GM12878 (cell line): ENCODE results near the gene MRPS5. TPM values are rescaled to one million over a fixed set of nuclear protein-coding genes. Genes with fewer than 3 reads are reported as not detected.

Source experiments
- ATAC-seq: fragments of 200-7000 bp; cut with Tn5 transposase; 3 replicates; pipeline ENCODE4 v1.9.1; 2020; ENCODE audit warnings: mild to moderate bottlenecking, moderate library complexity
- BruUV-seq: library from RNA; stranded (reverse); fragments of 400-500 nt; replicated peaks from 2 replicates; lab custom pipeline; 2021; lab: Mats Ljungman, UMichigan
- CTCF ChIA-PET: fragments of 300-600 bp; sonication (Branson Sonifier 250); formaldehyde crosslinking; extraction: SDS; loops from one replicate; lab custom pipeline; 2021; ENCODE audit warnings: inconsistent platforms; lab: Yijun Ruan, JAX
- POLR2A ChIA-PET: fragments of 350-600 bp; formaldehyde crosslinking; extraction: SDS; loops from one replicate; lab custom pipeline; 2021; ENCODE audit warnings: inconsistent platforms; lab: Charles Lee
- RAD21 ChIA-PET: fragments of 300-600 bp; sonication (Branson Sonifier 250); formaldehyde crosslinking; loops from one replicate; lab custom pipeline; 2023; ENCODE audit warnings: antibody characterized with exemption; ENCODE audit not compliant: unreplicated experiment; lab: Charles Lee
- SMC1A ChIA-PET: fragments of 300-600 bp; sonication (Branson Sonifier 250); formaldehyde crosslinking; loops from one replicate; lab custom pipeline; 2023; ENCODE audit not compliant: unreplicated experiment, uncharacterized antibody; lab: Charles Lee
- DNase-seq: peaks from one replicate; pipeline ENCODE4 v3.0.0-alpha.2; 2011; ENCODE audit warnings: low read depth, low spot score
- FAIRE-seq: peaks from 3 replicates; lab custom pipeline; 2011; peaks lifted over from hg19 to GRCh38; lab: Jason Lieb, UNC
- H2AFZ ChIP-seq: 2 replicates; pipeline ENCODE4 v1.6.0; 2011; ENCODE audit warnings: low read depth, low read length, control low read depth; ENCODE audit not compliant: control insufficient read depth
- H3K27ac ChIP-seq: 2 replicates; pipeline ENCODE4 v1.5.1; 2011; ENCODE audit warnings: control low read depth; ENCODE audit not compliant: control insufficient read depth, insufficient read depth
- H3K27me3 ChIP-seq, 2 experiments: replicated peaks in 1 of 2; 2 replicates each; pipeline versions ENCODE4 v1.6.0 to v1.6.1; 2011; ENCODE audit warnings: low read length in 1 of 2; ENCODE audit not compliant: control insufficient read depth in 2 of 2, insufficient read depth in 2 of 2
- H3K36me3 ChIP-seq, 2 experiments: 2 replicates each; pipeline ENCODE4 v1.5.1; 2011; ENCODE audit warnings: low read length in 1 of 2; ENCODE audit not compliant: control insufficient read depth in 2 of 2, insufficient read depth in 2 of 2
- H3K4me1 ChIP-seq: 2 replicates; pipeline ENCODE4 v1.6.1; 2011; ENCODE audit warnings: mild to moderate bottlenecking, low read length, moderate library complexity, mixed read lengths; ENCODE audit not compliant: control insufficient read depth, insufficient read depth
- H3K4me2 ChIP-seq: 2 replicates; pipeline ENCODE4 v1.6.0; 2011; ENCODE audit warnings: control low read depth; ENCODE audit not compliant: control insufficient read depth, insufficient read depth
- H3K4me3 ChIP-seq: fragments of 200-600 bp; sonication (generic); 2 replicates; pipeline ENCODE4 v1.5.1; 2016
- H3K79me2 ChIP-seq: 2 replicates; pipeline ENCODE4 v1.6.0; 2011; ENCODE audit warnings: low read length; ENCODE audit not compliant: control insufficient read depth, insufficient read depth
- H3K9ac ChIP-seq: 2 replicates; pipeline ENCODE4 v1.8.0; 2011; ENCODE audit warnings: low read length, control low read depth, mixed read lengths; ENCODE audit not compliant: control insufficient read depth, insufficient read depth
- H3K9me3 ChIP-seq: replicated peaks from 3 replicates; pipeline ENCODE4 v1.5.1; 2011; ENCODE audit warnings: mild to moderate bottlenecking, low read length; ENCODE audit not compliant: control insufficient read depth, insufficient read depth
- H4K20me1 ChIP-seq: 2 replicates; pipeline ENCODE4 v1.6.0; 2011; ENCODE audit not compliant: control insufficient read depth, insufficient read depth
- ASH2L ChIP-seq: fragments of 300-600, 200-600 bp; sonication (generic); IDR thresholded peaks from 2 replicates; pipeline ENCODE4 v1.6.1; 2017; ENCODE audit warnings: low read depth, mild to moderate bottlenecking, borderline replicate concordance
- BMI1 ChIP-seq: fragments of 450-650 bp; IDR thresholded peaks from 2 replicates; pipeline ENCODE4 v1.6.1; 2016; ENCODE audit warnings: mild to moderate bottlenecking, moderate library complexity, borderline replicate concordance
- CBFB ChIP-seq: IDR thresholded peaks from 2 replicates; pipeline ENCODE4 v1.6.1; 2016; ENCODE audit warnings: antibody characterized with exemption, low read depth
- CHD1 ChIP-seq: IDR thresholded peaks from 2 replicates; pipeline ENCODE4 v1.6.1; 2012; ENCODE audit warnings: low read depth, low read length, improper control_type of control experiment
- DPF2 ChIP-seq: fragments of 450-650 bp; IDR thresholded peaks from 2 replicates; pipeline ENCODE4 v1.6.1; 2017; ENCODE audit warnings: mild to moderate bottlenecking
- EED ChIP-seq: sonication (generic); IDR thresholded peaks from 2 replicates; pipeline ENCODE4 v1.6.1; 2016; ENCODE audit warnings: antibody characterized with exemption, low read depth
- EP300 ChIP-seq, 2 experiments: fragments of 150-350 bp in 1 of 2; IDR thresholded peaks; 2 replicates each; pipeline ENCODE4 v1.6.1; 2011 to 2012; ENCODE audit warnings: low read depth in 2 of 2, low read length in 2 of 2, borderline replicate concordance in 1 of 2, improper control_type of control experiment in 1 of 2, inconsistent platforms in 1 of 2; ENCODE audit not compliant: control insufficient read depth in 1 of 2
- ETV6 ChIP-seq, 2 experiments: fragments of 450-650 bp in 1 of 2; IDR thresholded peaks in 1 of 2; conservative IDR thresholded peaks in 1 of 2; 2 replicates each; pipeline ENCODE4 v1.6.1; 2014; ENCODE audit warnings: antibody characterized with exemption in 1 of 2, borderline replicate concordance in 1 of 2, low read depth in 1 of 2, mild to moderate bottlenecking in 1 of 2, moderate library complexity in 1 of 2
- MEF2B ChIP-seq: fragments of 450-650 bp; IDR thresholded peaks from 2 replicates; pipeline ENCODE4 v1.6.1; 2018; ENCODE audit warnings: mild to moderate bottlenecking, moderate library complexity; ENCODE audit not compliant: partially characterized antibody, poor library complexity, severe bottlenecking
- MLLT1 ChIP-seq: fragments of 450-650 bp; IDR thresholded peaks from 2 replicates; pipeline ENCODE4 v1.6.1; 2016; ENCODE audit warnings: mild to moderate bottlenecking
- PAX8 ChIP-seq: fragments of 450-650 bp; IDR thresholded peaks from 2 replicates; pipeline ENCODE4 v1.6.1; 2017; ENCODE audit warnings: mild to moderate bottlenecking, moderate library complexity
- PBX3 ChIP-seq: IDR thresholded peaks from 2 replicates; pipeline ENCODE4 v1.6.1; 2011; ENCODE audit warnings: mild to moderate bottlenecking, low read depth, low read length, moderate library complexity; ENCODE audit not compliant: insufficient replicate concordance
- PKNOX1 ChIP-seq: fragments of 450-650 bp; IDR thresholded peaks from 2 replicates; pipeline ENCODE4 v1.6.1; 2016; ENCODE audit warnings: mild to moderate bottlenecking
- POLR2AphosphoS5 ChIP-seq: IDR thresholded peaks from 2 replicates; pipeline ENCODE4 v1.6.1; 2011; ENCODE audit warnings: mild to moderate bottlenecking, low read length, inconsistent platforms
- RAD21 ChIP-seq: IDR thresholded peaks from 2 replicates; pipeline ENCODE4 v1.6.1; 2011; ENCODE audit warnings: mild to moderate bottlenecking, low read depth, low read length, moderate library complexity; ENCODE audit not compliant: insufficient read depth
- ZBTB4 ChIP-seq: fragments of 450-650 bp; formaldehyde crosslinking; IDR thresholded peaks from 2 replicates; pipeline ENCODE4 v1.4.0; 2022; ENCODE audit warnings: mild to moderate bottlenecking, moderate library complexity
- WGBS: methylation state at CpG from one replicate; pipeline ENCODE4 v1.1.6; 2016; ENCODE audit warnings: low lambda C conversion rate; ENCODE audit not compliant: insufficient replicate concordance, insufficient coverage; ENCODE audit errors: missing lambda C conversion rate; 5-methylcytosine and 5-hydroxymethylcytosine counted together
- in situ Hi-C: fragments of 300-500 bp; cut with MboI; formaldehyde crosslinking; loops from 9 replicates; pipeline ENCODE4 v1.14.3; 2018; ENCODE audit warnings: mixed read lengths
- intact Hi-C: fragments of 100-400 bp; cut with micrococcal nuclease; formaldehyde crosslinking; loops from one replicate; pipeline ENCODE4 v1.14.2; 2022; ENCODE audit not compliant: unreplicated experiment
- polyA plus RNA-seq, 11 experiments: library from polyadenylated mRNA; depleted of rRNA in 4 of 11; unstranded in 6 of 11; stranded (reverse) in 5 of 11; fragments of >200 nt; fragmentation: Nextera tagmentation in 4 of 11; fragmentation: Illumina TruSeq in 1 of 11; extraction: Ambion mirVana in 4 of 11; extraction: Trizol in 1 of 11; gene quantifications; 1 replicate in 1 of 11; 2 replicates in 10 of 11; pipeline versions ENCODE4 v1.2.1 to v1.2.3, GENCODE V29; 2011 to 2016; ENCODE audit warnings: inconsistent platforms in 2 of 11, missing spikeins in 2 of 11, low read depth in 1 of 11
- total RNA-seq, 4 experiments: library from RNA; depleted of rRNA in 3 of 4; stranded (reverse); fragments of >200 nt in 3 of 4; fragmentation: Illumina TruSeq in 1 of 4; extraction: Trizol in 1 of 4; gene quantifications; 2 replicates each; pipeline versions ENCODE4 v1.2.1 to v1.2.3, GENCODE V29; 2013 to 2021

MRPS5 gene
- total and polyA plus RNA-seq, 10 of the 15 experiments (the other 5 are each of a cell fraction or from before 2014, with no cell fraction given), result 54.8 to 93.0 (median 76.3) TPM

GRCh38 chr2:95069465-95069864 is 52.1 kb downstream of the MRPS5 start:
- DNase-seq (no peak), FAIRE-seq (no peak), ATAC-seq (no peak)
- H3K79me2 ChIP-seq, result no peaks in the 10 kb centered on the region
- SMC1A ChIA-PET, result interaction anchor here (1.4 to 2.0 kb wide), 2 partner anchors 10 to 26 kb away, joined by 5 to 7 read pairs; no protein-coding TSS in a partner anchor
- BruUV-seq, result no TSS peak
- in situ Hi-C loops (no loop called here), intact Hi-C loops (no loop called here)
- H3K9ac ChIP-seq, result no peak overlapping the region
- TF ChIP-seq BMI1, result no peak
- TF ChIP-seq RAD21, result no peak
- TF ChIP-seq EED, result no peak
- no peak for TF ChIP-seq ETV6 (conservative IDR thresholded peaks at IDR 0.05 in 1 of 2, IDR thresholded peaks at IDR 0.05 in 1 of 2; ENCODE audit: borderline replicate concordance in 1 of 2, low read depth in 1 of 2)
- TF ChIP-seq POLR2AphosphoS5, result no peak
- no peak for TF ChIP-seq PBX3
- TF ChIP-seq MEF2B, result no peak
- no peak for TF ChIP-seq DPF2
- no peak for TF ChIP-seq ASH2L
- no peak for TF ChIP-seq ZBTB4 (CRISPR knock-in tag)
- TF ChIP-seq PAX8, result no peak
- no peak for TF ChIP-seq EP300 (IDR thresholded peaks at IDR 0.05; ENCODE audit: borderline replicate concordance in 1 of 2, control insufficient read depth in 1 of 2, low read depth in 2 of 2, low read length in 2 of 2)
- no peak for TF ChIP-seq CHD1
- TF ChIP-seq CBFB, result no peak
- no peak for TF ChIP-seq MLLT1
- TF ChIP-seq PKNOX1, result no peak
- H4K20me1 ChIP-seq, result no peaks in the 10 kb centered on the region
- H3K4me3 ChIP-seq, result no peak overlapping the region
- H3K4me2 ChIP-seq, result no peak overlapping the region
- peaks cover 5% of the 10 kb centered on the region for H3K4me1 ChIP-seq
- no peak overlapping the region for H2AFZ ChIP-seq
- POLR2A ChIA-PET, result no interaction called here
- no peaks in the 10 kb centered on the region for H3K9me3 ChIP-seq
- no peak overlapping the region for H3K27ac ChIP-seq
- no peaks in the 10 kb centered on the region; a peak in 2 of 4 replicates for H3K27me3 ChIP-seq
- H3K36me3 ChIP-seq, result no peaks in the 10 kb centered on the region
- CTCF ChIA-PET, result interaction anchor here (0.8 to 9.1 kb wide), 3 partner anchors 7 to 46 kb away, joined by 4 to 154 read pairs (median 88); no protein-coding TSS in a partner anchor
- 72% methylated on average over 9 of the region's 9 CpGs for WGBS
- RAD21 ChIA-PET, result no interaction called here
